Middle frontal gyrus (tissue), 1 donor: Measurements from ENCODE around the gene PYCR2.
A peak's percentile ranks its signal among the peaks of the same experiment; 100 is the strongest.

Source experiments
- DNase-seq: peaks from one replicate; pipeline ENCODE4 v3.0.0-alpha.2; 2015; ENCODE audit warnings: low spot score; ENCODE audit errors: extremely low spot score

Gene PYCR2

GRCh38 chr1:225921734-225922709 lies 2.0 kb downstream of the PYCR2 start:
- DNase-seq: no peak

DNA sequence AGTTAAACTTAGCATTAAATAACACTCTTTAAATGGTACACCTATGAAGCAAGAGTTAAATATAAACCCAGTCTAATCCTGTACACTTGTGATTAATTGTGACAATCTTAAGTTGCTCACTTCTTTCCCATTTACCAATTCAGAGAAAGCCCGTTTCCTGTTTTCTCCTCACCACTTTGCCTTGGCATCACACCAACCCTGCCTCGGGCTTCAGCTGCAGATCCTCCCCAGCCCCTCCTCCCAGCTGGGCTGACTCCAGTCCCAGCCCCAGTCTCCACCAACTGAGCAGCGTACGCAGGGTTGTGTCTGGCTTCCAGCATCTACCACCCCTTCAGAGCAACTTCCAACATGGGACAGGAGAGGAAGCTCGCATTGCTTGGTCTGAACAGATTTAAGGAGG lies 4.1 kb downstream of the PYCR2 start:
- peak; percentile 82 for DNase-seq

DNA sequence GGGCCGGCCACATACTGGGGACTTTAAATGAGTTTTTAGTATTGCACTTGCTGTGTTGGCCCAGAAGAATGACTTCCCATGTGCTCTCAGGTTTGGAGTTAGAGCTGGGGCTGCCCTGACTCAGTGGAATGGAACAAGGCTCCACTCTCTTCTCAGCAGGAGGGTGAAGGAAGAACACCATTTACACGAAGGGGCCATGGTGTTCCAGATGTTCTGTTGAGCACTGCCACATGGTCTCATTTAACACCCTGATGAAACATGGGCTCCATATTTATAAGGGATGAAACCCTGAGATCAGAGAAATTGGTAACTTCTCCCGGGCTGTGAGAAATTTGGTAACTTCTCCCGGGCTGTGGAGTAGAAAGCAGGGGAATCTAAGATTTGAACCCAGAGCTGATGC lies 5.8 kb downstream of the PYCR2 start:
- DNase-seq: no peak

DNA sequence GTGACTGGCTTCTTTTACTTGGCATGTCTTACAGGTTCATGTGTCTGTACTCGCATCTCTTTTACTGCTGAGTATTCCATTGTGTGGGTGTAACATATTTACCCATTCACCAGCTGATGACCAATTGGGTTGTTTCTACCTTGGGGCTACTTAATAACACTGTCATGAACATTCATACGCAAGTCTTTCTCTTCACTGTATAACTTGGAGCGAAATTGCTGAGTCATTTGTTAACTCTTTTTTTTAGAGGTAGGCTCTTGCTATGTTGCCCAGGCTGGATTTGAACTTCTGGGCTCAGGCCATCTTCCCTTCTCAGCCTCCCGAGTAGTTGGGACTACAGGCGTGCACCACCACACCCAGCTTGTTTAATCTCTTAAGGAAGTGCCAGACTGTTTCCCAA lies 6.5 kb downstream of the PYCR2 start:
- DNase-seq: no peak

GRCh38 chr1:225917101-225917500 lies 6.9 kb downstream of the PYCR2 start:
- no peak for DNase-seq

- no peak for DNase-seq
Measured at GRCh38 chr1:225915538-225915991, 8.5 kb downstream of the PYCR2 start.

DNA sequence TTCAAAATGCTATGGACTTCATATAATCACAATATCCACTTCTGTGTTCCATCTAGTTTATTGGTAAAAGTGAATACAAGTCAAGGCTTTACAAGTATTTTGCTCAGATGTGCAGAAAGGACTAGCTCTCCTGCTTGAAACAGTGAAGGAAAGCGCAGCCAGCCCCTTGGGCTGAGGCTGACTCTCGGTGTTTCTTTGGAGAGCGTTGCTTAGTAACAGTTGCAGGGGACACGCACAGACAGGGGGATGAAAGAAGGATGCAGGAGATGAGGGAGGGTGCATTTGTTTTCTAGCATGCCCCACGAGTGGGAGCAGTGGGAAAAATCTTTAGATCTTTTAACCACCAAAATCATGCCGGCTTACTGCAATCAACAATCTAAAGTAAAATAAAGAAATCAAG lies 9.1 kb downstream of the PYCR2 start:
- DNase-seq: no peak

DNA sequence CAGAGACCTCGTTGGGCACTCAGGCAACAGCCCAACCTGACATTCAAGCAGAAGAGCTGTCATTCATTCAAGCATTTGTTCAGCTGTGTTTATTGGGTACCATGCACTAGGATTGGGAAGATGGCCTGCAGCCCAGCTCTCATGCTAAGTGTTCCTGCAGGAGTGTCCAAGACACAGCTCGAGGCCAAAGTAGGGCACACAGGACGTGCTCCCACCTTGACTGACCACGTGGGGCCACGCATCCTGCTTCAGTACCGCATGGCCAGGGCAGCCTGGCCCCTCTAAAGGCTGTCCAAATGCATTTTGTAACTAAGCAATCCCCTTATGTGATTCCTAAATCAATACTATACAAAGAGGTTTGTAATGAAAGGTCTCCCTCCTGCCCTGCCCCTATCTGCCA lies 9.7 kb downstream of the PYCR2 start:
- no peak for DNase-seq

- DNase-seq: no peak
Measured at GRCh38 chr1:225911191-225912130, 12.6 kb downstream of the PYCR2 start.

GRCh38 chr1:225909477-225909876 lies 14.6 kb downstream of the PYCR2 start:
- DNase-seq: no peak

- no peak for DNase-seq
Measured at GRCh38 chr1:225908773-225909172, 15.3 kb downstream of the PYCR2 start.

DNA sequence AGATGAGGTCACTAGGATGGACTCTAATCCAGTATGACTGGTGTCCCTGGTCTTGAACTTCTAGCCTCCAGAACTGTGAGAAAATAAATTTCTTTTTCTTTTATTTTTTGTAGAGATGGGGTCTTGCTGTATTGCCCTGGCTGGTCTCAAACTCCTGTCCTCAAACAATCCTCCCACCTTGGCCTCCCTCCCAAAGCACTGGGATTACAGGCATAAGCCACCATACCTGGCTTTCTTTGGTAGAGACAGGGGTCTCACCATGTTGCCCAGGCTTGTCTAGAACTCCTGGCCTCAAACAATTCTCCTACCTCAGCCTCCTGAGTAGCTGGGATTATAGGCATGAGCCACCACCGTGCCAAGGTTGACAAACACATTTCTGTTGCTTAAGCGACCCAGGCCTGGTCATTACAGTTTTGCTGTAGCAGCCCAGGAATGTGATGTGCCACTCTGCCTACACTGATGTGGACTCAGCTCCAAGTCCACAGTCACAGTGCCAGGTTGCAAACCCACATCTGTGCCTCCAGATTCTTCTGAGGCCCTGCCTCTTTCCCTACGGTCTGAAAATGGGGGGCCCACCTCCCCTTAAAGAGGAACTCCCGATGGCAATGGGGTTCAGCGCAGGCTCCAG lies 15.9 kb downstream of the PYCR2 start:
- no peak for DNase-seq

GRCh38 chr1:225907341-225907740 lies 16.7 kb downstream of the PYCR2 start:
- DNase-seq: no peak

GRCh38 chr1:225906467-225906866 lies 17.6 kb downstream of the PYCR2 start:
- DNase-seq: no peak

GRCh38 chr1:225903623-225904022 lies 20.4 kb downstream of the PYCR2 start:
- no peak for DNase-seq

GRCh38 chr1:225899044-225899925 lies 24.8 kb downstream of the PYCR2 start:
- DNase-seq: no peak

DNA sequence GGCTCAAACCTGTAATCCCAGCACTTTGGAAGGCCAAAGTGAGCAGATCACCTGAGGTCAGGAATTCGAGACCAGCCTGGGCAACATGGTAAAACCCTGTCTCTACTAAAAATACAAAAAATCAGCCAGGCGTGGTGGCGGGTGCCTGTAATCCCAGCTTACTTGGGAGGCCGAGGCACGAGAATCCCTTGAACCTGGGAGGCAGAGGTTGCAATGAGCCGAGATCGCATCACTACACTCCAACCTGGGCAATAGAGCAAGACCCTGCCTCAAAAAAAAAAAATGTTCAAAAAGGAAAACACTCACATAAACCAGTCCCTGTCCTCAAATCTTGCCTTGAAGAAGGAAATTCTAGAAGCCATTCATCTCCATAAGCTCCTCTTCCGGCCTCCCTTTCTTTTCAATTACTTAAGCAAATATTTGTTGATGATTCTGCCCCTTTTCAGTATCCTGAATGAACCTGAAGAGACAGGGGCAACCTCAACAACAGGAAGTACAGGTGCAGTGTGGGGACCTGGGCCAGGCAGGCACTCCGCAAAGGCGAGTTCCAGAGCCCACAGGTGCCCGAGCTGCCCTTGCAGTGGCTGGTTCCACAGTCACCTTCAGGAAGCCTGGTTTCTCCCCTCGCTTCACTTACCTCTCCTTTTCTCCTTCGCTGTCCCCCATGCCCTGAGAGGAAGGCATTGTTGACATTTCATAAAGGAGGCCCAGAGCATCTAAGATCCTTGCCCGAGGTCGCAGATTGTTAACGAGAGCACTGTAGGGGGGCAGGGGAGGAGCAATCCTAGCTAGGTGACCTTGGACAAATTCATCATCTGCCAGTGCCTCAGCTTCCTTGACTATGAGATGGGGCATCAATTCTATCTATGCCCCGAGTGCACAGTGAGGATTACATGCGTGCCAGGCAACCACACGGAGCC lies 26.2 kb downstream of the PYCR2 start:
- DNase-seq: no peak

DNA sequence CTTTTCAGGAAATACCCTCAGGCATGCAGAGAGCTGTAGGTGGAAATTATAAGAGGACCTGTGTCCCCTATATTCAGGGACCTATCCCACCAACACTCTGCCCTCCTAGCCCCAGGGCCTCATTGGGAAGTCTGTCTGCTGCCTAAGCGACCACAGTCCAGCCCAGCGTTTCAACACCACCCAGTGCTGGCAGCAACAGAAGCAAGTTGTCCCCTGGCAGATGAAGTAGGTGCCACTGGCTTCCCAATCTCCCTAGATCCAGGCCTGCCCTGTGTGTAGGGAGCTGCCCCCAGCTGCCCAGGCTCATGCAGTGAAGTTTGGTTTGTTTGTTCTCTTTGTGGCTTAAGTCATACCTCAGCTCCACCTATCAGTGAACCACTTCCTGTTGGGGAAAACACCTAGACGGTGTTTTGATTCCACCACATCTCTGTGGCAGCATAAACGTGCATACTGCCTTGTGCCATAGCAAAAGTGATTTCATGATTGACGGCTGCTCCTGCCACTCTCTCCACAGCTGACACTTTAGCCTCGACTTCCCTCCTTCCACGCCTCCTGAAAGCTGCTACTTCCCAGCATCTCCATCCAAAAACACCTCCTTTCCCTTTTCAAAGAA lies 27.0 kb downstream of the PYCR2 start:
- no peak for DNase-seq

DNA sequence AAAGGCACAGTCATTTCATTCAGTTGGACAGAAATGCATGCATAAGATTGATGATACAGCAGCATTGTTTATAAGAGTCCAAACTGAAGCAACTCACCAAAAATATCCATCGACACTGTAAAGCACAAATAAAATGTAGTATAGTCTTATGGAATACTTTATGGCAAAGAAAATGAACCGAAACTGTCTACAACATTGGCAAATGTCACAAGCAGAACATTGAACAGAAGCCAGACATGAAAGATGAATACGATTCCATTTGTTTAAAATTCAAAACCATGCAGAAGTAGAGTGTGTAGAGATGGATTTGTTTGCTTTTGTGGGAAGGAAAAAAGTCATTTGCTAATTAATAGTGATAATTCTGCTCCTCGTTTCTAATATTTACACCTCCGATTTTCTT lies 27.6 kb downstream of the PYCR2 start:
- DNase-seq: no peak
